ENCODE data around the gene ZP3.
"Not testable (repeated sequence)": the region's sequence is repeated elsewhere in the genome, so short reads cannot be mapped to it uniquely, and the experiment has no call there.

The ZP3 gene

GRCh38 chr7:76424413-76425111, at the start of gene ZP3:
TSS of gene ZP3 (plus strand) at chr7:76424950. CDS start at chr7:76424965, 15 bp downstream.
- DNase-seq (ENCODE audit: low read depth) = no peak

GRCh38 chr7:76375251-76375650, 49.5 kb upstream of the ZP3 start:
- DNase-seq (ENCODE audit: low read depth) = no peak

- DNase-seq (ENCODE audit: low read depth) = no peak
These were observed 47.4 kb upstream of the ZP3 start for GRCh38 chr7:76377186-76377918.

- no peak for DNase-seq (ENCODE audit: low read depth)
These were observed 44.2 kb upstream of the ZP3 start for GRCh38 chr7:76380623-76380966.

GRCh38 chr7:76381814-76382213, 42.9 kb upstream of the ZP3 start:
- DNase-seq (ENCODE audit: low read depth) = no peak

- no peak for DNase-seq (ENCODE audit: low read depth)
These were observed 41.4 kb upstream of the ZP3 start for GRCh38 chr7:76383089-76383944.

- DNase-seq (ENCODE audit: low read depth) = no peak
These were observed 38.0 kb upstream of the ZP3 start for GRCh38 chr7:76386691-76387260.

GRCh38 chr7:76387789-76388188, 37.0 kb upstream of the ZP3 start:
- DNase-seq (ENCODE audit: low read depth) = not testable (repeated sequence)

- DNase-seq (ENCODE audit: low read depth) = no peak
These were observed 34.7 kb upstream of the ZP3 start for GRCh38 chr7:76390092-76390491.

- no peak for DNase-seq (ENCODE audit: low read depth)
These were observed 32.1 kb upstream of the ZP3 start for GRCh38 chr7:76392531-76393115.

GRCh38 chr7:76393116-76394031, 31.4 kb upstream of the ZP3 start:
- DNase-seq (ENCODE audit: low read depth) = peak; percentile 82

GRCh38 chr7:76394957-76395356, 29.8 kb upstream of the ZP3 start:
- DNase-seq (ENCODE audit: low read depth) = no peak

- not testable (repeated sequence) for DNase-seq (ENCODE audit: low read depth)
These were observed 29.2 kb upstream of the ZP3 start for GRCh38 chr7:76395605-76395964.

- no peak for DNase-seq (ENCODE audit: low read depth)
These were observed 28.6 kb upstream of the ZP3 start for GRCh38 chr7:76395965-76396726.

GRCh38 chr7:76396864-76397263, 27.9 kb upstream of the ZP3 start:
- no peak for DNase-seq (ENCODE audit: low read depth)

- DNase-seq (ENCODE audit: low read depth) = peak; percentile 63
These were observed 27.2 kb upstream of the ZP3 start for GRCh38 chr7:76397409-76398183.

GRCh38 chr7:76400248-76400647, 24.5 kb upstream of the ZP3 start:
- DNase-seq (ENCODE audit: low read depth) = no peak

GRCh38 chr7:76403097-76403496, 21.7 kb upstream of the ZP3 start:
- not testable (repeated sequence) for DNase-seq (ENCODE audit: low read depth)

GRCh38 chr7:76403780-76404494, 20.8 kb upstream of the ZP3 start:
- no peak for DNase-seq (ENCODE audit: low read depth)
